A549 (cell line): Measurements from ENCODE around the gene CTNND2. TPM values are rescaled to one million over a fixed set of nuclear protein-coding genes. Genes with fewer than 3 reads are reported as not detected.

Experiments
- ATAC-seq, 2 experiments: fragments of 200-7000 bp in 1 of 2; fragments of >200 bp in 1 of 2; cut with Nextera tagmentation in 1 of 2; cut with Tn5 transposase in 1 of 2; 3 replicates each; pipeline versions ENCODE4 v1.8.0 to v1.9.1; 2018 to 2020; ENCODE audit warnings: mild to moderate bottlenecking in 1 of 2, moderate library complexity in 1 of 2
- CTCF ChIA-PET: fragments of 300-600 bp; sonication (Branson Sonifier 250); formaldehyde crosslinking; extraction: SDS; loops from one replicate; lab custom pipeline; 2021; ENCODE audit warnings: antibody characterized with exemption, inconsistent platforms; lab: Yijun Ruan, JAX
- POLR2A ChIA-PET: fragments of 350-600 bp; formaldehyde crosslinking; extraction: SDS; loops from one replicate; lab custom pipeline; 2021; ENCODE audit warnings: antibody characterized with exemption, inconsistent platforms; lab: Yijun Ruan, JAX
- DNase-seq, 2 experiments: peaks; one replicate each; pipeline versions ENCODE4 v3.0.0 to v3.0.0-alpha.2; 2011 to 2016; ENCODE audit warnings: low read depth in 1 of 2, low spot score in 1 of 2
- FAIRE-seq: peaks from 2 replicates; lab custom pipeline; 2011; peaks lifted over from hg19 to GRCh38; lab: Jason Lieb, UNC
- H3K27ac ChIP-seq, 2 experiments: fragments of >200 bp; sonication (Bioruptor Twin); formaldehyde crosslinking; 3 replicates each; pipeline ENCODE4 v1.5.1; 2016 to 2017
- H3K4me1 ChIP-seq: fragments of >200 bp; sonication (Bioruptor Twin); formaldehyde crosslinking; 3 replicates; pipeline ENCODE4 v1.6.1; 2016
- H3K4me2 ChIP-seq: fragments of >200 bp; sonication (Bioruptor Twin); formaldehyde crosslinking; 3 replicates; pipeline ENCODE4 v1.6.1; 2016
- H3K4me3 ChIP-seq: fragments of >200 bp; sonication (Bioruptor Twin); formaldehyde crosslinking; 3 replicates; pipeline ENCODE4 v1.5.1; 2016
- H3K9me3 ChIP-seq: fragments of >200 bp; sonication (Bioruptor Twin); formaldehyde crosslinking; 3 replicates; pipeline ENCODE4 v1.6.1; 2016
- CBX8 ChIP-seq: fragments of 200-600 bp; sonication (generic); IDR thresholded peaks from 2 replicates; pipeline ENCODE4 v1.6.1; 2016
- CHD4 ChIP-seq: fragments of 200-600 bp; sonication (generic); IDR thresholded peaks from 2 replicates; pipeline ENCODE4 v1.6.1; 2016; ENCODE audit warnings: antibody characterized with exemption, mild to moderate bottlenecking, borderline replicate concordance
- FOXS1 ChIP-seq: fragments of 250-450 bp; sonication (Bioruptor Pico); IDR thresholded peaks from 2 replicates; pipeline ENCODE4 v1.5.0; 2020; ENCODE audit warnings: mild to moderate bottlenecking, moderate library complexity
- HOXB13 ChIP-seq: fragments of 250-450 bp; sonication (Bioruptor Pico); IDR thresholded peaks from 2 replicates; pipeline ENCODE4 v1.5.0; 2020; ENCODE audit warnings: low read depth, mild to moderate bottlenecking, moderate library complexity
- HOXB5 ChIP-seq: fragments of 250-450 bp; sonication (Bioruptor Pico); IDR thresholded peaks from 2 replicates; pipeline ENCODE4 v1.5.0; 2020; ENCODE audit warnings: mild to moderate bottlenecking, moderate library complexity
- KDM5A ChIP-seq: fragments of 200-600 bp; sonication (generic); IDR thresholded peaks from 2 replicates; pipeline ENCODE4 v1.6.1; 2016; ENCODE audit warnings: antibody characterized with exemption, mild to moderate bottlenecking
- MAZ ChIP-seq: fragments of 150-350 bp; IDR thresholded peaks from 2 replicates; pipeline ENCODE4 v1.6.1; 2014; ENCODE audit warnings: antibody characterized with exemption, low read depth, low read length, borderline replicate concordance
- NFE2L2 ChIP-seq: fragments of 150-350 bp; conservative IDR thresholded peaks from 2 replicates; pipeline ENCODE4 v1.6.1; 2014; ENCODE audit warnings: low read length
- PHF8 ChIP-seq: fragments of 200-600 bp; sonication (generic); IDR thresholded peaks from 2 replicates; pipeline ENCODE4 v1.6.1; 2016; ENCODE audit warnings: low read depth, mild to moderate bottlenecking, antibody characterized with exemption, moderate library complexity, borderline replicate concordance
- POLR2A ChIP-seq: IDR thresholded peaks from 2 replicates; pipeline ENCODE4 v1.6.1; 2012; ENCODE audit warnings: mild to moderate bottlenecking, low read length
- RAD21 ChIP-seq, 2 experiments: fragments of >200 bp in 1 of 2; sonication (Bioruptor Twin) in 1 of 2; formaldehyde crosslinking in 1 of 2; IDR thresholded peaks in 1 of 2; conservative IDR thresholded peaks in 1 of 2; 2 replicates in 1 of 2; 3 replicates in 1 of 2; pipeline ENCODE4 v1.6.1; 2012 to 2018; ENCODE audit warnings: inconsistent platforms in 1 of 2
- RCOR1 ChIP-seq: fragments of 150-350 bp; IDR thresholded peaks from 2 replicates; pipeline ENCODE4 v1.6.1; 2014; ENCODE audit warnings: antibody characterized with exemption, low read length, low read depth
- SMC3 ChIP-seq: fragments of >200 bp; sonication (Bioruptor Twin); formaldehyde crosslinking; IDR thresholded peaks from 3 replicates; pipeline ENCODE4 v1.6.1; 2018; ENCODE audit warnings: inconsistent platforms
- SREBF2 ChIP-seq: fragments of 450-650 bp; IDR thresholded peaks from 2 replicates; pipeline ENCODE4 v1.6.1; 2014; ENCODE audit warnings: mild to moderate bottlenecking, moderate library complexity
- TP53 ChIP-seq: fragments of 250-450 bp; sonication (Bioruptor Pico); IDR thresholded peaks from 2 replicates; pipeline ENCODE4 v1.5.0; 2021; ENCODE audit warnings: mild to moderate bottlenecking, moderate library complexity
- ZFP36 ChIP-seq: fragments of 450-650 bp; IDR thresholded peaks from 2 replicates; pipeline ENCODE4 v1.6.1; 2014; ENCODE audit warnings: borderline replicate concordance; ENCODE audit not compliant: partially characterized antibody
- ZSCAN20 ChIP-seq: fragments of 250-450 bp; sonication (Bioruptor Pico); IDR thresholded peaks from 2 replicates; pipeline ENCODE4 v1.8.0; 2022; ENCODE audit warnings: mild to moderate bottlenecking, moderate library complexity
- WGBS: methylation state at CpG from one replicate; pipeline ENCODE4 v1.1.6; 2017; ENCODE audit errors: missing lambda C conversion rate; 5-methylcytosine and 5-hydroxymethylcytosine counted together
- polyA plus RNA-seq, 4 experiments: library from polyadenylated mRNA; depleted of rRNA in 3 of 4; stranded (reverse); fragments of >200 nt; fragmentation: RNase III in 1 of 4; extraction: RNeasy Plus Mini Kit Qiagen cat#74134 plus additional on column Dnase treatment in 1 of 4; gene quantifications; 2 replicates in 3 of 4; 3 replicates in 1 of 4; pipeline ENCODE4 v1.2.3, GENCODE V29; 2011 to 2017
- TF ChIP-seq, protein P1 (sequence below): fragments of 150-350 bp; IDR thresholded peaks from 2 replicates; pipeline ENCODE4 v1.6.1; 2014; ENCODE audit warnings: low read depth, mild to moderate bottlenecking, low read length
- TF ChIP-seq, protein P2 (sequence below): fragments of >200 bp; sonication (Bioruptor Twin); formaldehyde crosslinking; IDR thresholded peaks from 2 replicates; pipeline ENCODE4 v1.6.1; 2016
- TF ChIP-seq, protein P3 (sequence below): fragments of >200 bp; sonication (Bioruptor Twin); formaldehyde crosslinking; IDR thresholded peaks from 3 replicates; pipeline ENCODE4 v1.6.1; 2016
- TF ChIP-seq, protein P4 (sequence below): fragments of 450-650 bp; IDR thresholded peaks from 2 replicates; pipeline ENCODE4 v1.6.1; 2014; ENCODE audit warnings: antibody characterized with exemption
- TF ChIP-seq, protein P5 (sequence below): fragments of 250-450 bp; sonication (Bioruptor Pico); IDR thresholded peaks from 2 replicates; pipeline ENCODE4 v1.5.0; 2021; ENCODE audit warnings: mild to moderate bottlenecking, moderate library complexity, borderline replicate concordance

CTNND2 gene
- polyA plus RNA-seq, 2 of the 4 experiments (the other 2 are of a cell fraction) = not detected

DNA sequence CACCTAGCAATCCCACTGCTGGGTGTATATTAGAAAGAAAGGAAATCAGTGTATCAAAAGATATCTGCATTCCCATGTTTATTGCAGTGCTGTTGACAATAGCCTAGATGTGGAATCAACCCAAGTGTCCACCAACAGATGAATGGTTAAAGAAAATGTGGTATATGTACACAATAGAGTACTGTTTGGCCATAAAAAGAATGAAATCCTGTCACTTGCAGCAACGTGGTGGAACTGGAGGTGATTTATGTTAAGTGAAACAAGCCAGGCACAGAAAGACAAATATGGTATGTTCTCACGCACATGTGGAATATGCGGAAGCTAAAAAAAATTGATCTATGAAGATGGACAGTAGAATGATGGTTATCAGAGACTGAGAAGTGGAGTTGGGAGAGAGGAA lies 921.6 kb downstream of the CTNND2 start:
- Histone ChIP-seq H3K4me2 (no peak overlapping the region), H3K9me3 (no peaks in the 10 kb centered on the region), H3K4me3 (no peak overlapping the region), H3K4me1 (no peaks in the 10 kb centered on the region), H3K27ac (no peak overlapping the region)
- FAIRE-seq = no peak
- ChIA-PET CTCF (no interaction called here), POLR2A (no interaction called here)
- no peak for ATAC-seq
- TF ChIP-seq, protein P1, sequence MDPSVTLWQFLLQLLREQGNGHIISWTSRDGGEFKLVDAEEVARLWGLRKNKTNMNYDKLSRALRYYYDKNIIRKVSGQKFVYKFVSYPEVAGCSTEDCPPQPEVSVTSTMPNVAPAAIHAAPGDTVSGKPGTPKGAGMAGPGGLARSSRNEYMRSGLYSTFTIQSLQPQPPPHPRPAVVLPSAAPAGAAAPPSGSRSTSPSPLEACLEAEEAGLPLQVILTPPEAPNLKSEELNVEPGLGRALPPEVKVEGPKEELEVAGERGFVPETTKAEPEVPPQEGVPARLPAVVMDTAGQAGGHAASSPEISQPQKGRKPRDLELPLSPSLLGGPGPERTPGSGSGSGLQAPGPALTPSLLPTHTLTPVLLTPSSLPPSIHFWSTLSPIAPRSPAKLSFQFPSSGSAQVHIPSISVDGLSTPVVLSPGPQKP = no peak
- no peak for DNase-seq
- WGBS = 59% methylated on average over 3 of the region's 3 CpGs

DNA sequence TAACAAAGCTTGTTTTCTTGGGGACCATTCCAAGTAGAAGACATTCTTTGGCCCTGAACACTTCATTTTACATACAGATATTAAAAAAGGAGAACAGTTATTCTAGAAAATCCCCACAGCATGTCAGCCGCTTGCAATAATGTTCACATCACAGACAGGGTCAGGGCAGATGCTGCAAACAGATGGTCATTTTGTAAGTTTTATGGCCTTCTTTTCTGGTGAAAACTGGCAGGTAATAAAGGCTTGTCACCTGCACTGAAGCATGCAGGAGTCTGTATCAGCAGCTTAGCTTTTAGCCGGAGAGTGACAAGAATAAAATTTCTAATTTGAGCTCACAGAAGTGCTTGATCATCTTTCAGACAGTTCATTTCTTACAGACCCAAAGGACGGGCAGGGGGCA lies 922.3 kb downstream of the CTNND2 start:
- no peak overlapping the region for H3K27ac ChIP-seq
- TF ChIP-seq NFE2L2 = no peak
- no peak for TF ChIP-seq SREBF2
- TF ChIP-seq, protein P2, sequence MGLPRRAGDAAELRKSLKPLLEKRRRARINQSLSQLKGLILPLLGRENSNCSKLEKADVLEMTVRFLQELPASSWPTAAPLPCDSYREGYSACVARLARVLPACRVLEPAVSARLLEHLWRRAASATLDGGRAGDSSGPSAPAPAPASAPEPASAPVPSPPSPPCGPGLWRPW = no peak
- no peak for TF ChIP-seq FOXS1 (CRISPR knock-in tag)
- no peak for TF ChIP-seq HOXB5 (CRISPR knock-in tag)
- no peak for TF ChIP-seq SMC3
- TF ChIP-seq ZFP36 = no peak
- TF ChIP-seq ZSCAN20 (CRISPR knock-in tag) = no peak
- no peak for TF ChIP-seq CHD4
- TF ChIP-seq, protein P3, sequence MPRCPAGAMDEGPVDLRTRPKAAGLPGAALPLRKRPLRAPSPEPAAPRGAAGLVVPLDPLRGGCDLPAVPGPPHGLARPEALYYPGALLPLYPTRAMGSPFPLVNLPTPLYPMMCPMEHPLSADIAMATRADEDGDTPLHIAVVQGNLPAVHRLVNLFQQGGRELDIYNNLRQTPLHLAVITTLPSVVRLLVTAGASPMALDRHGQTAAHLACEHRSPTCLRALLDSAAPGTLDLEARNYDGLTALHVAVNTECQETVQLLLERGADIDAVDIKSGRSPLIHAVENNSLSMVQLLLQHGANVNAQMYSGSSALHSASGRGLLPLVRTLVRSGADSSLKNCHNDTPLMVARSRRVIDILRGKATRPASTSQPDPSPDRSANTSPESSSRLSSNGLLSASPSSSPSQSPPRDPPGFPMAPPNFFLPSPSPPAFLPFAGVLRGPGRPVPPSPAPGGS = no peak
- no peak for TF ChIP-seq RCOR1
- TF ChIP-seq CBX8 = no peak
- no peak for TF ChIP-seq POLR2A
- TF ChIP-seq, protein P4, sequence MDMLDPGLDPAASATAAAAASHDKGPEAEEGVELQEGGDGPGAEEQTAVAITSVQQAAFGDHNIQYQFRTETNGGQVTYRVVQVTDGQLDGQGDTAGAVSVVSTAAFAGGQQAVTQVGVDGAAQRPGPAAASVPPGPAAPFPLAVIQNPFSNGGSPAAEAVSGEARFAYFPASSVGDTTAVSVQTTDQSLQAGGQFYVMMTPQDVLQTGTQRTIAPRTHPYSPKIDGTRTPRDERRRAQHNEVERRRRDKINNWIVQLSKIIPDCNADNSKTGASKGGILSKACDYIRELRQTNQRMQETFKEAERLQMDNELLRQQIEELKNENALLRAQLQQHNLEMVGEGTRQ = no peak
- TF ChIP-seq, all 56 proteins: peak for 0
- DNase-seq (no peak), ATAC-seq (no peak), FAIRE-seq (no peak)
- Histone ChIP-seq H3K9me3 (no peaks in the 10 kb centered on the region), H3K4me2 (no peak overlapping the region), H3K4me3 (no peak overlapping the region), H3K4me1 (no peaks in the 10 kb centered on the region)
- POLR2A ChIA-PET = no interaction called here
- WGBS = 32% methylated on average over 3 of the region's 3 CpGs
- CTCF ChIA-PET = no interaction called here

DNA sequence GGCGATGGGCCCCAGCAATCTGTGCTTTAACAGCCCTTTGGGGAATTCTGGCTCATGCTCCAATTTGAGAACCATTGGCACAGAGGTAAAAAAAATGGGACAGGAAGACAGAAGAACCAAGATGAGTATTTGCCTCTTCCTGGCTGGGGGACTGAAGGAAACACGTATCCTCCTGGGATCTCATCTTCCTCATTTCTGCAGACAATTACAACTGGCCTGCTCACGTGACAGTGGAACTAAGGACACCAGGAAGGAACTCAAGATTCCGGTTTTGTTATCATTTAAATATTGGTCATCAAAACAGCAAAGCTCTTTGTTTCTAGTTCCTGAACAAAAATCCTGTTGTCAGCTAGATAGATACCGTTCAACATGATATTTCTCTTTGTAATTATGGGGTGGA lies 927.2 kb downstream of the CTNND2 start:
- Histone ChIP-seq H3K27ac (no peak overlapping the region), H3K4me3 (no peak overlapping the region), H3K9me3 (no peaks in the 10 kb centered on the region), H3K4me1 (no peaks in the 10 kb centered on the region), H3K4me2 (no peak overlapping the region)
- DNase-seq = no peak
- 9% methylated on average over 5 of the region's 5 CpGs for WGBS
- TF ChIP-seq TP53 = no peak
- no peak for TF ChIP-seq CHD4
- no peak for TF ChIP-seq KDM5A
- CTCF ChIA-PET = interaction anchor here (0.5 to 4.5 kb wide), 2 partner anchors 11 to 910 kb away, joined by 3 to 19 read pairs; no protein-coding TSS in a partner anchor
- no peak for FAIRE-seq
- POLR2A ChIA-PET = no interaction called here
- no peak for ATAC-seq

DNA sequence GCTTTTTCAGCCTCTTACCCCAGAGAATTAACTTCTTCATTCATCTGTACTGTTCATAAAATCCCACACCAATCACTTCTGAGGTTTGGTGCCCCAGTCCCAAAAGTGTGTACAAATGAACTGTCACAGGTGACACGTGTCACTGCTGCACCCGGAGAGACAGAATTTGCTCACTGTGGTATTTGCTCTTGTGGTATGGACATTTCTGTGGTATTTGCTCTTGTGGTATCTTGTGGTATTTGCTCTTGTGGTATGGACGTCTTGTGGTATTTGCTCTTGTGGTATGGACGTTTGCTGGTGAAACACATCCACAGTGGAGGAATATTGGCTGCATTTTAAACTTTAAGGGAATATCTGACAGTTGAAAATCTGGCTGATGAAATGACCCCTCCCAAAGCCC lies 928.3 kb downstream of the CTNND2 start:
- Histone ChIP-seq H3K4me3 (no peak overlapping the region), H3K4me2 (no peak overlapping the region), H3K9me3 (no peaks in the 10 kb centered on the region), H3K4me1 (no peaks in the 10 kb centered on the region), H3K27ac (no peak overlapping the region)
- CTCF ChIA-PET = interaction anchor here (0.6 to 4.5 kb wide), 2 partner anchors 12 to 255 kb away, joined by 3 to 19 read pairs; no protein-coding TSS in a partner anchor
- ATAC-seq (no peak), FAIRE-seq (no peak), DNase-seq (no peak)
- WGBS = 3% methylated on average over 4 of the region's 4 CpGs
- POLR2A ChIA-PET = no interaction called here
- TF ChIP-seq RAD21 (conservative IDR thresholded peaks at IDR 0.05 in 1 of 2, IDR thresholded peaks at IDR 0.05 in 1 of 2) = no peak
- TF ChIP-seq HOXB13 = no peak
- TF ChIP-seq, protein P5, sequence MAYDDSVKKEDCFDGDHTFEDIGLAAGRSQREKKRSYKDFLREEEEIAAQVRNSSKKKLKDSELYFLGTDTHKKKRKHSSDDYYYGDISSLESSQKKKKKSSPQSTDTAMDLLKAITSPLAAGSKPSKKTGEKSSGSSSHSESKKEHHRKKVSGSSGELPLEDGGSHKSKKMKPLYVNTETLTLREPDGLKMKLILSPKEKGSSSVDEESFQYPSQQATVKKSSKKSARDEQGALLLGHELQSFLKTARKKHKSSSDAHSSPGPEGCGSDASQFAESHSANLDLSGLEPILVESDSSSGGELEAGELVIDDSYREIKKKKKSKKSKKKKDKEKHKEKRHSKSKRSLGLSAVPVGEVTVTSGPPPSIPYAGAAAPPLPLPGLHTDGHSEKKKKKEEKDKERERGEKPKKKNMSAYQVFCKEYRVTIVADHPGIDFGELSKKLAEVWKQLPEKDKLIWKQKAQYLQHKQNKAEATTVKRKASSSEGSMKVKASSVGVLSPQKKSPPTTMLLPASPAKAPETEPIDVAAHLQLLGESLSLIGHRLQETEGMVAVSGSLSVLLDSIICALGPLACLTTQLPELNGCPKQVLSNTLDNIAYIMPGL (CRISPR knock-in tag) = no peak
- TF ChIP-seq MAZ = no peak
- TF ChIP-seq HOXB5 (CRISPR knock-in tag) = no peak
- no peak for TF ChIP-seq NFE2L2
- TF ChIP-seq POLR2A = no peak
- TF ChIP-seq, protein P1 = no peak
- TF ChIP-seq ZFP36 = no peak
- no peak for TF ChIP-seq PHF8
